Raji (cell line): ENCODE measurements around the gene HPSE2.

Experiments
- POLR2A ChIP-seq: IDR thresholded peaks from 2 replicates; pipeline ENCODE4 v1.6.1; 2011; ENCODE audit warnings: low read depth, low read length, control low read depth; ENCODE audit not compliant: insufficient read depth

Gene HPSE2

DNA sequence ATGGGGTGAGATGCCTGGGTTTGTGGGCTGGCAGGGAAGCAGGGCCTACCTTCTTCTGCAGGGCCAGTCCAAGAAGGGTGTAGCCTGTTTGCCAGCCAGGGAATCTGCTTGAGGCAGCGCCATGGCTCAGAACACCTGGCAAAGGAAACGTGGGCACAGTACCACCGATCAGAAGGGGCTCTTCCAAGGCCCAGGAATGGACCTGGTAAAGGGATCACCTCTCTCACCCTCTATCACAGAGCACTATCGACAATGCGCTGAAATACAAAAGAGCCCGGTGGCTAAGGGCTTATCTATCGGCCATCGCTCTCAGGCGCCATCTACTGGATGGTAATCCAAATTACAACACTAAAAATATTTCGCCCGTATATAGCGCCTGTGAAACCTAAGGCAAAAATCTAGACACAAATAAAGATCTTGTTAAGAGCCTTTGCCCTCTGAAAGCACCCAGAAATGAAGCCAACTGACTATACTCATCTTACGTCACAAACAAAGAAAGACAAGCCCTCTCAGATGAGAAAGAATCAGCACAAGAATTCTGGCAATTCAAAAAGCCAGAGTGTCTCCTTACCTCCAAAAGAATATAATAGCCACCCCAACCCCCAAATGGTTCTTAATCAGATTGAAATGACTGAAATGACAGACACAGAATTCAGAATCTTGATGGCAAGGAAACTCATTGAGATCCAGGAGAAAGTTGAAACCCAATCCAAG is 571.2 kb downstream of the HPSE2 start:
- no peak for TF ChIP-seq POLR2A

DNA sequence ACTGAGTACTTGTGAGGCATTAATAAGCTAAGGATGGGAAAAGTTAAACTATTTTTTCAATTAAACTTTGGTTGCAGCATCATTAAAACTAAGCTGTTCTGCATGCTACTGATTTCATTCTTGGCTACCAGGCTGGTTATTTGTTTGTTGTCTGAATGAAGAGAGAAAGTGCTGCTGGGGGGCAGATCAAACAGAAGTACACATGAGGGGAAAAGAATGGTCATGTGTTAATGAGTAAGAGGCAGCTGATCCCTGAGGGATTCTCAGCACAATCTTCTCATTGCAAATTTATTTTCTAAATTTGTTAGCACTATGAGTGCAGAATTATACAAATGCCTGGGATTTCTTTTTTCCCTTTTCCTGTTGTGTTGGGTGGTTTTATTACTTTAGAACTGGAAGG is 575.7 kb downstream of the HPSE2 start:
- no peak for TF ChIP-seq POLR2A

DNA sequence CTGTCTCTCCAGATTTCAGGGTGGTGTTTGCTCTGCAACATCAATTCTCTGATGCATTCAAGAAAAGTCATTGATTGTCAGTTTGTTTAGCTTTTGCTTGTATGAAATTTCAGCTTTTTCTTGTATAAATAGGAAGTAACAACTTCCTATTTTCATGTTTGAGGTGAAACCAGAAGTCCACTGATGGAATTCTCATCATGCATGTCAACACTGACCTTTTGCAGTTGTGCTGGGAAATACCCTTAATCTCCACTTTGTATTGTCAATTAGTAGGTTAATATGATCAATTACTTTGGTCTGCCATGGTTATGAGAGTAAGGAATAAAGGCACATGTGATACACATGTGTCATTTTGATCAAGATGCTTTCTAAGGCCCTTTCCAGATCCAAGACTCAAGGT is 580.2 kb downstream of the HPSE2 start:
- no peak for TF ChIP-seq POLR2A

DNA sequence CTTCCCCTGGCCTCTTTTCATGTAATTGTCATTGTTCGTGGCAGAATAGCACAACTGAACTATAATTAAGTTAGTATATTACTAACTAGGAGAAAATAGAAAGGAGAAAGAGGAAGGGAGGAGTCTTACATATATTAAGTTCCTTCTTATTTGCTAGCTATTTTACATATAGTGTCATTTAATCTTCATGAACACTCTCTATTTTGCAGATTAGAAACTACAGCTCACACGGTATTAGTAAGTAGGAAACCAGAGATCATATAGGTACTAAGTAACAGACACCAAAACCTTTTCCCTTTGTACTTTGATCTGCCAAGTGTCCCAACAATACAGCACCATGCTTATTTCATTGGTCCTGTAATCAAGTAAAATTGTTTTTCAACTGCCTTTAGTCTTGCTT is 586.5 kb downstream of the HPSE2 start:
- no peak for TF ChIP-seq POLR2A

DNA sequence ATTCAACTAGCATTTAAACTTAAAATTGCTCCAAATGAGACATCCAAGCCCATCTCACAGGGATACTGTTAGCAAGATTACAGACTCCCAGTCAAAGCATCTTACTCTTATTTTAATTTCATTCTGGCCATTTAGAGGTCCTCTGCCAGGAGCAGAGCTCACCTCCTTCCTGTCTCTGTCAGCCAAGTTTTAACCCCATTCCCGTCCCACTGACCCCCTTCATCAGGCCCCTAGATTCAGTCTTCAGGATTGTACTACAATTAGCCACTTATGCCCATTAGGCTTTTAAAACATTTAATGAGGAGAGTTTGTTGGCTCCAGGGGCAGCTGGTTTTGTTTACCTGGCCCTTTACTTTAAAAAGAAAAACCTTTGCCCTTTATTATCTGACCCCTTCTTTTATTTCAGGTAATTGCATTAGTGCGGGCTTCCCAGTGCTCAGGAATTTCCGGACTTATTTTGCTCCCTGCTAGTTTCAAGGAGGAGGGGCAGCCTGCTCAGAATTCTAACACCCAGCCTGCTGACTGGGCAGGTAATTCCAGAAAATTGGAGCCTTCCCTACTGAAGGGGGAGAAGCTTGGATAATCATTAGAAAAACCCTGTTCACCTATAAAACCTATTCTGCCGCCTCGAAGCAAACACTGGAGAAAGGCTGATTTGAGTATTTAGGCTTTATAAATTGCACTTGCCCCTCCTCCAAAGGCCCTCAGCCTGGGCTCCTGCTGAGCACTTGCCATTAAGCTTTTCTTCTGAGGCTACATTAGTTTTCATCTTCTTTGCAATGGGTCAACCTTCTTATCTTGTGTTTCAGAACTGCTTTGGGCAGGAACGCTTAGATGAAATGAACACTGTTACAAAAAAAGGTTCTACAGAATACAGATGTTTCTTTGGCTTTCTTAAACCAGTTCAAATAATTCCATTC is 588.4 kb downstream of the HPSE2 start:
- TF ChIP-seq POLR2A = no peak

DNA sequence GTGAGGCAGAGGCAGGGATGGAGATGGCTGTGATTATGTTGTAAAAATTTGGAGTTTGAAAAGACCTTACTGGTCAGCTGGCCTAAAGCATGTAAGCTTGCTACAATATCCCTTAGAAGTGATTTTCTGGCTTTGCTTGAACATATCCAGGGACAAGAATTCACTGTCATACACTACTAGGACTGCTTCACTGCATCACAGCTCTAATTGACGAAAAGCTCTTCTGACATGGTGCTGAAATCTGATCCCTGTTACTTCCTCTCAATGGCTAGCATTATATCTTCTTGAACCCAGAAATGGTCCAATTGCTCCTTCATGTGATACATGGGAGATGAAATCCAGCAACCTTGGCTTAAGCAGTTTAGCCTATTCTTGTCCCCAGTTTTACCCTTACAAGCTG is 591.2 kb downstream of the HPSE2 start:
- TF ChIP-seq POLR2A = no peak

DNA sequence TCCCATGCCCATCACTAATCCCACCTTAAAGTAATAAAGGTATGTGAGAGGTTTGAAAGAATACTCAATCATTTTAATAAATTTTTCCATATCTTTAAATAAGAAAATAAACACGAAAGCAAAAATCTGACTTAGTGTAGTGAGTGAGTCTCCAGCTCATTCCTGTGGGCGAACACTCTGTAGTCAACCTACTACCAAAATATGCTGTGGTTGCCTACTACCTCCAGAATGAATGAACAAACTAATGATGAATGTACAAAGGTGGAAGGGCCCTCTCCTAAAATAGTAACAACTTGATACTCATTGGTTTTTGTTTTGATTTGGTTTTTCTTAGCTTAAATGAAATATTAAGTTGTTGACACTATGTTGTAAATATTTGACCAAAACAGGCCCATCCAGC is 593.4 kb downstream of the HPSE2 start:
- TF ChIP-seq POLR2A = no peak

DNA sequence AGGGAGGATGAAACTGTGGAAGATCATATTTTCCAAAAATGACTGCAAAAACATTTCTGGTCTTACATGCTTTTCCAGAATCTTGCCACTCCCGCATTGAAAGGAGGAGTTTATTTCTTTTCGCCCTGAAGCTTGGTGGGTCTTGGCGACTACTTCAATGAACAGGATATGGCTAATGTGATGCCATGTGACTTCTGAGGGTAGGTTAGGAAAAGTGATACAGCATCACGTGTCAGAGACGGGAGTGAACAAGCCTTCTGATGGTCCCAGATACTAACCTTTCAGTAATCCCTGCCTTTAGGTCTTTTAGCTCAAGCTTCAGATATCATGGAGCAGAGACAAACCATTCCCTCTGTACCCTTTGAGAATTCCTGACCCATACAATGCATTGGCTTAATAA is 596.7 kb downstream of the HPSE2 start:
- TF ChIP-seq POLR2A = no peak

DNA sequence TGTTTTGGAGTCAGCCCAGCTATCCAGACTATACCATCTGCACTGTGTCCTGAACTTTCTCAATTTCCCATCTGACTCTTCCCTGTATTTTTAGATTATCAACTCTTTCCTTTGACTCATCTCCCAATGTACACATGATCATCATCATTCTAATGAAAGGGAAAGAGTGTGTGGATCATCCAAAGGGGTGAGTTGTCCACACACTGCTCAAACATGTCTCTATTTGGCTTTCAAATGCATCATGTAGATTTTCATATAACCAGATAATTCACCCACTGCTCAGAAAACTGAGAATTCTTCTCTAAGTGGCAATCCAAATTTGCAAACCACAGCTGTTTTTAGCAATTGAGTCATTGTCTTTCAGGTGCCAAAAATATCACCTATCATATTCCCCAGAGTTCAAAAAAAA is 598.7 kb downstream of the HPSE2 start:
- TF ChIP-seq POLR2A = no peak

DNA sequence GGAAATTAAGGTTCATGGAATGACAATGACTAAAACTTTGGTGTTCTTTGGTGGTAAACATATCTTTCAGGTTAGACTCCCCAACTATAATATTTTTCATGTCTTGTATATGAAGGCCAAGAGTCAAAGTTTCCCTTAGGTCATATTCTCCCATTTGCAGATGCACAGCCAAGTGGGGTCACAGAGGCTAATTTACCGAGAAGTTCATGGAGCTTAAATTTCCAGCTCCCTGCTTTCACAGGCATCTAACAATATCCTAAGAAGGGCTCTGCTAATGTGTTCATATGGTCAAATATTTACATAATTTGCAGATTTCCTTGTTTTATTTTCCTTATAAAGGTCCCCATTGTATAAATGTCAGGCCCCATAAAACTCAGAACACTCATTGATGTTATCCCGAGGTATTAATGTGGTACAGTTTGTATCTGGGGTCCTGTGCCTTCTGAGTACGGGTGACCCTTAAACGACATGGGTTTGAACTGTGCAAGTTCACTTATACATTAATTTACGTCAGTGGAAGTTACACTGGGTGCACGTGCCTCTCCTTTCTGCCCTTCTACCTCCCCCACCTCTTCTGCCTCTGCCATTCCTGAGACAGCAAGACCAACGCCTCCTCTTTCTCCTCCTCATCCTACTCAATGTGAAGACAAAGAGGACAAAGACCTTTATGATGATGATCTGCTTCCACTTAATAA is 603.0 kb downstream of the HPSE2 start:
- no peak for TF ChIP-seq POLR2A

DNA sequence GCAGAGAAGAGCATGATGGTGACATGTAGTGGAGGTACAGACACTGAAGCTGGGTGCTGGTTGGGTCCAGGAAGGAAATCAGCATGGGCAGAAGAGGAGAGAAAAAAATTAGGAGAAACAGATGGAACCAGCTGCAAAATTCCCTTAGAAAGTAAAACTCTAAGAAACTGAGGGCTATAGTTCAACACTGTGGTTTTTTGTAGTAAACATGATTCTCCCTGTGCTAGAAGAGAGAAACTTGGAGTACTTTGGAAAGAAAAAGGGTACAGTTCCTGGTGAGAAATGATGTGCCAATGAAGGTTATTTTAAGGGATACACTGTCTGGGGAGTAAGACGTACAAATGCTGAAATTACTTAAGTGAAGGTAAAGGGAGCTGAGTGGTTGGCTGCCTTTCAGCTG is 607.4 kb downstream of the HPSE2 start:
- TF ChIP-seq POLR2A = no peak

DNA sequence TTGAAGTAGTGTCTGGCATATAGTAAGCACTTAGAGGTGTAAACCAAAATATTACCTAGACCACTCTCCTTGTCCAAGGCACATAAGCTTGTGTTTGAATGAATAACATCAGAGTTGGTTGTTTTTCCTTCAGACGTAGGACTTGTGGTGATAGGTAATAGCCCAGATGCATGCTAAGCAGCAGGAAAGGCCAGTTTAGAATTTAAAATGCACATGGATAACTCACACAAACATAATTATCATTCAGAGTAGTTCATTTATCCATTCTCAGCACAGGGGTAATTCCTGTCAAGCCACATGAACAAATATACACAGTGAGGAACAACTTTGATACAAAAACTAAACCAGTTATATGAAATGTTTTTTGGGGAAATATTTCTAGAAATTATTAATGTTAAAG is 607.9 kb downstream of the HPSE2 start:
- no peak for TF ChIP-seq POLR2A

DNA sequence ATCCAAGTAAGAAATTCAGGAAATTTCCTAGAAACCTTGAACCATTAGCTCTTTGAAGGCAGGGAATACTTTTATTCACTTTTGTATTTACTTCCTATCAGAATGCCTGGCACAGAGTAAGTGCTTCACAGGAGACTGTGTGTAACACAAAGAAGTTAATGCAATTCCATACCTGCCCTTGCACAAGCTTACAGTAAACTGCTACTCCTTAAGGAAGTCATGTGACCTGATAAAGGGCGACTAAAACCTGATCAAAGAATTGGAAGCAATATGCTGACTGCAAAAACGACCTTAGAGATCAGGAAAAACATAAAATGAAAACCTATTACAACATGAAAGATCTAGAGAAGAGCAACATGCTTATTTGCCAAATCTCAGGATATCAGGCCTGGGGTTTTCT is 610.7 kb downstream of the HPSE2 start:
- TF ChIP-seq POLR2A = no peak

DNA sequence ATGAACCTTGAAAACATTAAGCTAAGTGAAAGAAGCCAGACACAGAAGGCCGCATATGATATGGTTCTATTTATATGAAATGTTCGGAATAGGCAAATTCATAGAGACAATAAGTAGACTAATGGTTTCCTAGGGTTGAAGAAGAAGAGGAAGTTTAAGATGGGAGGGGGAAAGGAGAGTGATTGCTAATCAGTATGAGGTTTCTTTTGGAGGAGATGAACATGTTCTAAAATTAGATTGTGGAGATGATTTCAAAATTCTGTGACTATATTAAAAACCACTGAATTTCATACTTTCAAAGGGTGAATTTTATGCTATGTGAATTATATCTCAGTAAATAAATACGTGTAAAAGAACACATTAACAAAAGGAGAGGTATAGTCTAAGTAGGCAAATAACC is 612.5 kb downstream of the HPSE2 start:
- TF ChIP-seq POLR2A = no peak

DNA sequence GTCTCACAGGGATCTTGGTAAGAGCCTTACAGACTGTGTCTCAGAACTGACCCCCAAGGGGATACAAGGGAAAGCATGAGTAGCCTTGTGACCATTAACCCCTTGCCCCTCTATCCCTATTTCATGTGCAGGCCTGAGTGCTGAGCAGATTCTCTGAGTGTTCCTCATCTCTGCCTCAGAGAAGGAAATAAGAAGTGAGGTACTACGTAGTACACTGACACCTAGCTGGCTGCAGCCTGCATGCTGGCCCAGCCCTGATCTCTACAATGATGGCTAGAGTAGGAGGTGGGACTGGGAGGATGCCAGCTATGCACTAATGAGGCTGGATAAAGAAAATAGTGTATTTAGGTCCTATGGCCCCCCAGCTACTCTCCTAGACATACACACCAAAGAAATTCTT is 614.0 kb downstream of the HPSE2 start:
- TF ChIP-seq POLR2A = no peak

DNA sequence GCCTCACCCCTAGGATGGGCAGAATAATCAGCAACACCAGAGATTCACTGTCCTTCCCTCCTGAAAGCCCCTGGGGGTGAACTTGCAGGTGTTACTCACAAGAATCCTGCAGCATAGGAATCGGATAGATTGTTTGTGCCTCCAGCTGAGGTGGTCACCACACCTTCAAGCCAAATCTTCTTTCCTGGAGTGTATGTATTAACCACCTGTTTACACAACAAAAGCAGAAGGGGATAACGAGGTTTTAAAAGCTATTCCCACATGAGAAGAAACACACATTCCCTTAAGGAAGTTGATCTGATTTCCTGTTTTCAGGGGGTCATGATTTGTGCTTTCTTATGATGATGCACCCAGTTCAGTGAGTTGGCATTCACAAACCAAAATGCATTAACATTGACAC is 615.1 kb downstream of the HPSE2 start:
- TF ChIP-seq POLR2A = no peak

DNA sequence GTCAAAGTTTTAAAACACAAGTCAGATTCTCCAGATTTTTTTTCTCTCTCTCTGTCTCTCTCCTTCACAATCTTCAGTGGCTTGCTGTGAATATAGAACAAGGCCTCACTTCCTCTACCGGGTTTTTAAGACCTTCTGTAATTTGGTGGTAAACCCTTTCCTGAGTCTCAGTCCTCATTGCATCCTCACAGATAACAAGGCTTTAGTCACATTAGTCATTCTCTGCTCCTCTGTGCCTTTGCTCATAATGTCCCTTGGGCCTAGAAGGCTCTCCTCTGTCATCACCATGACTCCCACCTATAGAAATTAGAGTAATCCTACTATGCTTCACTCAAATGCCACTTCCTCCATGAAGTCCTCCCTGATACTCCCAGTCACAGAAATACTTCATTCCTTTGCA is 616.2 kb downstream of the HPSE2 start:
- TF ChIP-seq POLR2A = no peak
